Smooth muscle cell (in vitro differentiated cells): ENCODE data around the gene GPR26. TPM values are rescaled to one million over a fixed set of nuclear protein-coding genes. Genes with fewer than 3 reads are reported as not detected.

Experiments
- DNase-seq: peaks from one replicate; lab custom pipeline; 2025; ENCODE audit not compliant: unreplicated experiment; lab: John Stamatoyannopoulos, UW
- H2AFZ ChIP-seq: fragments of 200-600 bp; sonication (generic); 2 replicates; pipeline ENCODE4 v1.6.0; 2016; ENCODE audit warnings: antibody characterized with exemption, low read depth, mild to moderate bottlenecking
- H3F3A ChIP-seq: fragments of 200-600 bp; sonication (generic); 2 replicates; pipeline ENCODE4 v1.6.0; 2017; ENCODE audit warnings: antibody characterized with exemption, low read depth
- H3K27ac ChIP-seq: fragments of 200-600 bp; sonication (generic); 2 replicates; pipeline ENCODE4 v1.5.1; 2016; ENCODE audit warnings: low read depth, mild to moderate bottlenecking
- H3K27me3 ChIP-seq: fragments of 200-600 bp; sonication (generic); 2 replicates; pipeline ENCODE4 v1.6.1; 2016; ENCODE audit warnings: low read depth, mild to moderate bottlenecking
- H3K36me3 ChIP-seq: fragments of 200-600 bp; sonication (generic); 2 replicates; pipeline ENCODE4 v1.5.1; 2016; ENCODE audit warnings: low read depth
- H3K4me1 ChIP-seq: fragments of 200-600 bp; sonication (generic); 2 replicates; pipeline ENCODE4 v1.5.1; 2016; ENCODE audit warnings: low read depth
- H3K4me2 ChIP-seq: fragments of 200-600 bp; sonication (generic); 2 replicates; pipeline ENCODE4 v1.6.0; 2016; ENCODE audit warnings: mild to moderate bottlenecking
- H3K4me3 ChIP-seq: fragments of 200-600 bp; sonication (generic); 2 replicates; pipeline ENCODE4 v1.5.1; 2016; ENCODE audit warnings: mild to moderate bottlenecking
- H3K79me2 ChIP-seq: fragments of 200-600 bp; sonication (generic); 2 replicates; pipeline ENCODE4 v1.6.0; 2016; ENCODE audit warnings: low read depth, mild to moderate bottlenecking
- H3K9ac ChIP-seq: fragments of 200-600 bp; sonication (generic); 2 replicates; pipeline ENCODE4 v1.6.0; 2016; ENCODE audit warnings: low read depth
- H3K9me3 ChIP-seq: fragments of 200-600 bp; sonication (generic); replicated peaks from 2 replicates; pipeline ENCODE4 v1.5.1; 2016; ENCODE audit warnings: low read depth
- H4K20me1 ChIP-seq: fragments of 200-600 bp; sonication (generic); 2 replicates; pipeline ENCODE4 v1.6.0; 2016; ENCODE audit warnings: low read depth
- WGBS: methylation state at CpG from one replicate; pipeline ENCODE4 v1.1.7; 2016; ENCODE audit warnings: low lambda C conversion rate; 5-methylcytosine and 5-hydroxymethylcytosine counted together
- polyA plus RNA-seq: library from polyadenylated mRNA; unstranded; fragments of >200 nt; fragmentation: Nextera tagmentation; extraction: Ambion mirVana; gene quantifications from 2 replicates; pipeline ENCODE4 v1.2.1, GENCODE V29; 2016
- total RNA-seq: library from RNA; depleted of rRNA; stranded (reverse); fragments of >200 nt; gene quantifications from 2 replicates; pipeline ENCODE4 v1.2.3, GENCODE V29; 2014
- TF ChIP-seq, protein P1 (sequence below): fragments of 200-600 bp; sonication (generic); IDR thresholded peaks from 2 replicates; pipeline ENCODE4 v1.5.1; 2017; ENCODE audit warnings: borderline replicate concordance, mild to moderate bottlenecking, antibody characterized with exemption; ENCODE audit not compliant: insufficient read depth, poor library complexity, severe bottlenecking

Gene GPR26
- total and polyA plus RNA-seq, 2 experiments from 2014 or later, result not detected

DNA sequence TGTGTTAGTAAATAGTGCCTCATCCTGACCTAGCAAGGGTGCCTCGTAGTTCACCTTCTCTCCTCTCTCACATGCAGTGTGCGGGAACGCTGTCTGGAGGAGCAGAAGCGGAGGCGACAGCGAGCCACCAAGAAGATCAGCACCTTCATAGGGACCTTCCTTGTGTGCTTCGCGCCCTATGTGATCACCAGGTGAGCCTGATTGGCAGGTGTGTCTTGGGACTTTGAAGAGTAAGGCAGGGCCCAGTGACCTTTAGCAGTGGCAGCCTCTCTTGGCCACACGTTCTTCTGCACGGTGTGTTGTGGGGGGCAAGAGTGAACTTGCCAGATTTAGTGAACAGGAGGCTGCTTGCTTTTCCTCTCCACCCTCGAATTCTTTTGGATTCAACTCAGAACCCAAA, 8.6 kb downstream of the GPR26 start:
- DNase-seq, result no peak
- Histone ChIP-seq H3K9me3 (no peaks in the 10 kb centered on the region), H3K79me2 (no peaks in the 10 kb centered on the region), H2AFZ (no peak overlapping the region), H3K27ac (no peak overlapping the region), H3F3A (no peaks in the 10 kb centered on the region), H3K4me2 (no peak overlapping the region), H3K4me3 (no peak overlapping the region), H3K27me3 (peaks cover 36% of the 10 kb centered on the region), H4K20me1 (no peaks in the 10 kb centered on the region), H3K9ac (no peak overlapping the region), H3K4me1 (no peaks in the 10 kb centered on the region), H3K36me3 (no peaks in the 10 kb centered on the region)
- TF ChIP-seq, protein P1, sequence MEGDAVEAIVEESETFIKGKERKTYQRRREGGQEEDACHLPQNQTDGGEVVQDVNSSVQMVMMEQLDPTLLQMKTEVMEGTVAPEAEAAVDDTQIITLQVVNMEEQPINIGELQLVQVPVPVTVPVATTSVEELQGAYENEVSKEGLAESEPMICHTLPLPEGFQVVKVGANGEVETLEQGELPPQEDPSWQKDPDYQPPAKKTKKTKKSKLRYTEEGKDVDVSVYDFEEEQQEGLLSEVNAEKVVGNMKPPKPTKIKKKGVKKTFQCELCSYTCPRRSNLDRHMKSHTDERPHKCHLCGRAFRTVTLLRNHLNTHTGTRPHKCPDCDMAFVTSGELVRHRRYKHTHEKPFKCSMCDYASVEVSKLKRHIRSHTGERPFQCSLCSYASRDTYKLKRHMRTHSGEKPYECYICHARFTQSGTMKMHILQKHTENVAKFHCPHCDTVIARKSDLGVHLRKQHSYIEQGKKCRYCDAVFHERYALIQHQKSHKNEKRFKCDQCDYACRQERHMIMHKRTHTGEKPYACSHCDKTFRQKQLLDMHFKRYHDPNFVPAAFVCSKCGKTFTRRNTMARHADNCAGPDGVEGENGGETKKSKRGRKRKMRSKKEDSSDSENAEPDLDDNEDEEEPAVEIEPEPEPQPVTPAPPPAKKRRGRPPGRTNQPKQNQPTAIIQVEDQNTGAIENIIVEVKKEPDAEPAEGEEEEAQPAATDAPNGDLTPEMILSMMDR, result no peak
- WGBS, result 83% methylated on average over 11 of the region's 11 CpGs

DNA sequence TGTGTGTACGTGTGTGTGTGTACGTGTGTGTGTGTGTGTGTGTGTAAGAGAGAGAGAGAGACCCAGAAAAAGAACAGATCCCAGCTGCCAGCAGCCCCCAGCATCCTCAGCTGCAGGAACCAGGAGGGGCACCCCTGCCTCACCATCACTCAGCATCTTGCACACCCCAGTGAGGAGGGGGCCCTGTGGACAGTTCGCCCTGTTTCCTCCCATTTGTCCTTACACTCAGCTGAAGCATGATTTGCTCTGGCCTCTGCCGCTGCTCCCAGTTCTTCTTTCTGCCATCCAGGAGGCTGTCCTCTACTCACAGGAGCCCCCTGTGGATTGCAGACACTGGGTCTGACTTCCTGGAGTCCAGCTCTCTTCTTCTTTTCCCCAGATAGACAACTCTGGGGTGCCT, 9.7 kb downstream of the GPR26 start:
- TF ChIP-seq, protein P1, result no peak
- DNase-seq, result no peak
- no peak overlapping the region for H3K27ac ChIP-seq
- no peaks in the 10 kb centered on the region for H3K9me3 ChIP-seq
- no peaks in the 10 kb centered on the region for H3K4me1 ChIP-seq
- H3K36me3 ChIP-seq, result no peaks in the 10 kb centered on the region
- H3K79me2 ChIP-seq, result no peaks in the 10 kb centered on the region
- no peak overlapping the region for H2AFZ ChIP-seq
- peaks cover 27% of the 10 kb centered on the region for H3K27me3 ChIP-seq
- no peak overlapping the region for H3K4me2 ChIP-seq
- no peak overlapping the region for H3K9ac ChIP-seq
- H3F3A ChIP-seq, result no peaks in the 10 kb centered on the region
- H3K4me3 ChIP-seq, result no peak overlapping the region
- 58% methylated on average over 4 of the region's 4 CpGs for WGBS
- no peaks in the 10 kb centered on the region for H4K20me1 ChIP-seq

DNA sequence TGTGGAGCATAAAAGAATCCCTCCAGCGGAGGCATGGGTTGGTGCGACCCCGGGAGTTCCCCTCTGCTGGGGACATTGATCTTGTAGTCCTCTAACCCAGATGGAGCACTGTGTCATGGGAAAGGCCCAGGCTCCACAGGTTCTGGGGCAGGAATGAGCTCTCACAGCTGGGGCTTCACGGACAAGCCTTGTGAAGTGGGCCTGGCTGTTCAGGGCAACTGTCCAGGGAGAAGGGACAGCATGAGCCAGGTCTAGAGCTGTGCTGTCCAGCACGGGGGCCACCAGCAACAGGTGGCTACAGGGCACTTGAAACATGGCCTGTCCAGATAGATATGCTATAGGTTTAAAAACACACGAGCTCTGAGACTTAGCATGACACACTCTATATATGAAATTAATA, 11.4 kb downstream of the GPR26 start:
- 78% methylated on average over 6 of the region's 6 CpGs for WGBS
- Histone ChIP-seq H3K4me2 (no peak overlapping the region), H3F3A (no peaks in the 10 kb centered on the region), H3K27ac (no peak overlapping the region), H3K9ac (no peak overlapping the region), H3K79me2 (no peaks in the 10 kb centered on the region), H3K27me3 (peaks cover 25% of the 10 kb centered on the region), H4K20me1 (no peaks in the 10 kb centered on the region), H2AFZ (no peak overlapping the region), H3K4me3 (no peak overlapping the region), H3K36me3 (no peaks in the 10 kb centered on the region), H3K9me3 (no peaks in the 10 kb centered on the region), H3K4me1 (no peaks in the 10 kb centered on the region)
- TF ChIP-seq, protein P1, result no peak
- DNase-seq, result no peak

DNA sequence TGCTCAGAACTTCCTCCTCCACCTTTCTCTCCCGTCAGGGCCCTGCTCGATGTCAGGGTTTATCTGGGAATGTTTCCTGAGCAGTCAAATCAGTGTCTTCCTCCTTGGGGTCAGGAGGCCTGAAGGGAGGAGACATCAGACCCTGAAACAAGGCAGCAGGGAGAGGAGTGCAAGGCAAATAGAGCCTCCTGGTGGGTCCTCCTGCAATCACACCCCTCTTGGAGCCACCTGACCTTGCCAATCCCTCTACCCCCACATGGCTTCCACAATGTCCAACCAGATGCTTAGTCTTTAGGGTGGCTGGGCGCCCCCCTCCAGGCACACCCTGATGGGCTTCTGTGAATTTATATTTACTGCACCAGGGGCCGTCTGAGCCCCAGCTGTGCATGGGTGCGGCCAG, 12.2 kb downstream of the GPR26 start:
- no peak for DNase-seq
- 83% methylated on average over 5 of the region's 5 CpGs for WGBS

More for the DNA sequence above, 12.2 kb downstream of the GPR26 start:
- Histone ChIP-seq H3K4me2 (no peak overlapping the region), H3F3A (no peaks in the 10 kb centered on the region), H4K20me1 (no peaks in the 10 kb centered on the region), H3K36me3 (no peaks in the 10 kb centered on the region), H3K9ac (no peak overlapping the region), H3K9me3 (no peaks in the 10 kb centered on the region), H3K4me3 (no peak overlapping the region), H3K27me3 (peaks cover 17% of the 10 kb centered on the region), H3K27ac (no peak overlapping the region), H3K4me1 (no peaks in the 10 kb centered on the region), H2AFZ (no peak overlapping the region), H3K79me2 (no peaks in the 10 kb centered on the region)
- TF ChIP-seq, protein P1, result no peak
